Stimulated activated memory B cell treated with anti-CD40 and anti-IgM and Interleukin-4, amounts not matched to agents 10 μg/mL and 1 μg/mL and 100 μg/mL, for 72 hours (primary cell): Measurements from ENCODE around the gene RAI1.

Experiments used
- ATAC-seq: fragments of 150-1000 bp; cut with Tn5 transposase; 2 replicates; pipeline ENCODE4 v1.10.0; 2021
- H3K27ac Mint-ChIP-seq: one replicate; pipeline ENCODE4 v1.8.0; 2022; ENCODE audit warnings: mild to moderate bottlenecking, mixed read lengths
- H3K27me3 Mint-ChIP-seq: one replicate; pipeline ENCODE4 v1.8.0; 2022; ENCODE audit warnings: mixed read lengths
- H3K36me3 Mint-ChIP-seq: one replicate; pipeline ENCODE4 v1.8.0; 2022; ENCODE audit warnings: mixed read lengths
- H3K4me1 Mint-ChIP-seq: one replicate; pipeline ENCODE4 v1.8.0; 2022; ENCODE audit warnings: mixed read lengths
- H3K4me3 Mint-ChIP-seq: one replicate; pipeline ENCODE4 v1.8.0; 2022; ENCODE audit warnings: mild to moderate bottlenecking, moderate library complexity, mixed read lengths
- H3K9me3 Mint-ChIP-seq: one replicate; pipeline ENCODE4 v1.8.0; 2022; ENCODE audit warnings: mixed read lengths

Gene RAI1

GRCh38 chr17:17810084-17810894 lies 129.0 kb downstream of the RAI1 start:
- Mint-ChIP-seq H3K36me3 (peaks cover 49% of the 10 kb centered on the region), H3K27me3 (no peaks in the 10 kb centered on the region), H3K9me3 (no peaks in the 10 kb centered on the region), H3K27ac (no peak overlapping the region), H3K4me3 (no peak overlapping the region), H3K4me1 (peaks cover 22% of the 10 kb centered on the region)
- no peak for ATAC-seq

GRCh38 chr17:17810895-17811248 lies 129.6 kb downstream of the RAI1 start:
- no peaks in the 10 kb centered on the region for H3K9me3 Mint-ChIP-seq
- H3K4me1 Mint-ChIP-seq, result peaks cover 22% of the 10 kb centered on the region
- H3K27me3 Mint-ChIP-seq, result no peaks in the 10 kb centered on the region
- ATAC-seq, result no peak
- peaks cover 49% of the 10 kb centered on the region for H3K36me3 Mint-ChIP-seq
- no peak overlapping the region for H3K4me3 Mint-ChIP-seq
- H3K27ac Mint-ChIP-seq, result no peak overlapping the region

- peaks cover 53% of the 10 kb centered on the region for H3K36me3 Mint-ChIP-seq
- no peaks in the 10 kb centered on the region for H3K9me3 Mint-ChIP-seq
- H3K4me3 Mint-ChIP-seq, result no peak overlapping the region
- no peaks in the 10 kb centered on the region for H3K27me3 Mint-ChIP-seq
- H3K27ac Mint-ChIP-seq, result no peak overlapping the region
- H3K4me1 Mint-ChIP-seq, result peaks cover 22% of the 10 kb centered on the region
- no peak for ATAC-seq
These were observed 130.3 kb downstream of the RAI1 start for GRCh38 chr17:17811381-17812210.

GRCh38 chr17:17812211-17813054 lies 131.2 kb downstream of the RAI1 start:
- no peak overlapping the region for H3K27ac Mint-ChIP-seq
- no peaks in the 10 kb centered on the region for H3K9me3 Mint-ChIP-seq
- ATAC-seq, result no peak
- H3K4me3 Mint-ChIP-seq, result no peak overlapping the region
- no peaks in the 10 kb centered on the region for H3K27me3 Mint-ChIP-seq
- peaks cover 22% of the 10 kb centered on the region for H3K4me1 Mint-ChIP-seq
- peaks cover 56% of the 10 kb centered on the region for H3K36me3 Mint-ChIP-seq

GRCh38 chr17:17813055-17813724 lies 131.9 kb downstream of the RAI1 start:
- Mint-ChIP-seq H3K4me3 (peak overlapping the region; percentile 36), H3K27me3 (no peaks in the 10 kb centered on the region), H3K9me3 (no peaks in the 10 kb centered on the region), H3K36me3 (peaks cover 58% of the 10 kb centered on the region), H3K27ac (no peak overlapping the region), H3K4me1 (peaks cover 22% of the 10 kb centered on the region)
- ATAC-seq, result no peak

- no peaks in the 10 kb centered on the region for H3K27me3 Mint-ChIP-seq
- H3K9me3 Mint-ChIP-seq, result no peaks in the 10 kb centered on the region
- H3K4me3 Mint-ChIP-seq, result no peak overlapping the region
- peaks cover 23% of the 10 kb centered on the region for H3K4me1 Mint-ChIP-seq
- peaks cover 59% of the 10 kb centered on the region for H3K36me3 Mint-ChIP-seq
- H3K27ac Mint-ChIP-seq, result no peak overlapping the region
- ATAC-seq, result no peak
These were observed 132.5 kb downstream of the RAI1 start for GRCh38 chr17:17813725-17814095.

- no peak for ATAC-seq
- Mint-ChIP-seq H3K27me3 (no peaks in the 10 kb centered on the region), H3K27ac (no peak overlapping the region), H3K4me1 (peaks cover 23% of the 10 kb centered on the region), H3K9me3 (no peaks in the 10 kb centered on the region), H3K36me3 (peaks cover 63% of the 10 kb centered on the region), H3K4me3 (no peak overlapping the region)
These were observed 133.2 kb downstream of the RAI1 start for GRCh38 chr17:17814162-17815061.

GRCh38 chr17:17815062-17815406 lies 133.8 kb downstream of the RAI1 start:
- ATAC-seq, result no peak
- H3K27ac Mint-ChIP-seq, result no peak overlapping the region
- H3K27me3 Mint-ChIP-seq, result no peaks in the 10 kb centered on the region
- H3K4me1 Mint-ChIP-seq, result peaks cover 28% of the 10 kb centered on the region
- H3K9me3 Mint-ChIP-seq, result no peaks in the 10 kb centered on the region
- H3K4me3 Mint-ChIP-seq, result no peak overlapping the region
- H3K36me3 Mint-ChIP-seq, result peaks cover 68% of the 10 kb centered on the region

- Mint-ChIP-seq H3K36me3 (peaks cover 63% of the 10 kb centered on the region), H3K27ac (no peak overlapping the region), H3K4me1 (peaks cover 33% of the 10 kb centered on the region)
These were observed 134.4 kb downstream of the RAI1 start for GRCh38 chr17:17815436-17816200.

GRCh38 chr17:17816240-17816814 lies 135.1 kb downstream of the RAI1 start:
- Mint-ChIP-seq H3K9me3 (no peaks in the 10 kb centered on the region), H3K36me3 (peaks cover 58% of the 10 kb centered on the region), H3K4me1 (peaks cover 39% of the 10 kb centered on the region), H3K27me3 (no peaks in the 10 kb centered on the region), H3K4me3 (no peak overlapping the region), H3K27ac (no peak overlapping the region)
- ATAC-seq, result no peak

More at GRCh38 chr17:17815436-17816200, 134.4 kb downstream of the RAI1 start:
- Mint-ChIP-seq H3K27me3 (no peaks in the 10 kb centered on the region), H3K4me3 (no peak overlapping the region), H3K9me3 (no peaks in the 10 kb centered on the region)
- no peak for ATAC-seq

GRCh38 chr17:17816831-17817551 lies 135.7 kb downstream of the RAI1 start:
- no peak for ATAC-seq
- Mint-ChIP-seq H3K36me3 (peaks cover 58% of the 10 kb centered on the region), H3K4me1 (peaks cover 39% of the 10 kb centered on the region), H3K27ac (no peak overlapping the region), H3K27me3 (no peaks in the 10 kb centered on the region), H3K9me3 (no peaks in the 10 kb centered on the region), H3K4me3 (no peak overlapping the region)

- peaks cover 40% of the 10 kb centered on the region for H3K4me1 Mint-ChIP-seq
- no peak overlapping the region for H3K4me3 Mint-ChIP-seq
- no peaks in the 10 kb centered on the region for H3K9me3 Mint-ChIP-seq
- H3K27ac Mint-ChIP-seq, result no peak overlapping the region
- no peaks in the 10 kb centered on the region for H3K27me3 Mint-ChIP-seq
- no peak for ATAC-seq
- peaks cover 58% of the 10 kb centered on the region for H3K36me3 Mint-ChIP-seq
These were observed 136.3 kb downstream of the RAI1 start for GRCh38 chr17:17817552-17817947.

- Mint-ChIP-seq H3K27ac (no peak overlapping the region), H3K36me3 (peaks cover 56% of the 10 kb centered on the region), H3K4me1 (peaks cover 46% of the 10 kb centered on the region), H3K4me3 (no peak overlapping the region), H3K9me3 (no peaks in the 10 kb centered on the region), H3K27me3 (no peaks in the 10 kb centered on the region)
- no peak for ATAC-seq
These were observed 136.8 kb downstream of the RAI1 start for GRCh38 chr17:17818088-17818526.
